ENCODE measurements around the gene AKIRIN1.

DNA sequence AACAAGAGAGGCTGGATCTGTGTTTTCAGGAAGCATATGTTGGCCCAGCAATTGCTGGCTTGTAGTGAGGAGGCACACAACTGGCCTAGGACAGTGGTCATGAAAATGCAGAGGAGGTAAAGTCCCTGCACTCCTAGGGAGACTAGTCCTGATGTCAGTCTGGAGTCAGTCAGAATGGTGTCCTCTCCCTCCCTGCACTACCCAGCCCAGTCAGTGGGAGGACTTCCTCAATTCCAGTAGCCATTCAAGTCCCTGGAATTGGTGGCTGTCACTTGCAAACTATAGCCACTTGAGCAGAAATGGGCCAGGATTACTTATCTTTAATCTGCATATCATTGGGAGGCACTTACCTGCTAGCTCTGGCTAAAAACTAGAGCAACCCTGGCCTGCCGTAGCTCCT, 53.7 kb downstream of the AKIRIN1 start:
- TF ChIP-seq POLR2AphosphoS5 (IDR thresholded peaks at IDR 0.05; ENCODE audit: low read depth, low read length), result no peak
- no peak for TF ChIP-seq TAF1 (IDR thresholded peaks at IDR 0.05; ENCODE audit: borderline replicate concordance, low read depth, low read length)
- TF ChIP-seq POLR2A (IDR thresholded peaks at IDR 0.05; ENCODE audit: low read depth, low read length), result no peak

Measured in GM12892 (cell line).